Measurements from ENCODE around the gene PLEKHS1.
"Not testable (repeated sequence)": the region's sequence is repeated elsewhere in the genome, so short reads cannot be mapped to it uniquely, and the experiment has no call there.

Gene PLEKHS1

DNA sequence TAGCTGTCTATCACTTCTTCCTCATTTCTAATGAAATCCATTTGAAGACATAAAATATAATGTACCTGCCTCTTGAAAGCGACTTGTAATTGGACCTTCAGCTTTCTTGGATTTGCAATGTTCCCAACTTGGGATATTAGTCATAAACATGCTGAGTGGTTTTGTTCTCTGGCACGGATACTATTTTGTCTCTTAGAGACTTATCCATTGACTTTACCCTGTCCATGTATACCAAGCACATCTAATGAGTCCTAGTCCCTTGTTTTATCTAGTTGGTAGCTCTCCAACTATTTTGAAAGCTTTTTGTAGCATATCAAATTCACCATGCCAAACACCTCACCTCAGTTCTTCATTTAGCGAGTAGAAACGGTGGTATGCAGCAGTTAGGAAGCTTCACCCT is 18.9 kb downstream of the PLEKHS1 start:
- H3K4me1 ChIP-seq (ENCODE audit: control insufficient read depth, insufficient read depth, low read length): no peaks in the 10 kb centered on the region
- peaks cover 64% of the 10 kb centered on the region for H3K27me3 ChIP-seq (ENCODE audit: control insufficient read depth, insufficient read depth, low read length)

GRCh38 chr10:113771131-113771530 is 19.6 kb downstream of the PLEKHS1 start:
- H3K4me3 ChIP-seq (ENCODE audit: low read length); H3K36me3 ChIP-seq (ENCODE audit: insufficient read depth, low read length); H3K9ac ChIP-seq (ENCODE audit: low read depth, low read length); H3K9me3 ChIP-seq (replicated peaks; ENCODE audit: low read length); H3K4me2 ChIP-seq (ENCODE audit: low read length); H3K4me1 ChIP-seq (ENCODE audit: control insufficient read depth, insufficient read depth, low read length): not testable (repeated sequence)
- H3K27me3 ChIP-seq (ENCODE audit: control insufficient read depth, insufficient read depth, low read length): peaks cover 60% of the 10 kb centered on the region

More for the DNA sequence above, 18.9 kb downstream of the PLEKHS1 start:
- no peak overlapping the region for H3K4me3 ChIP-seq (ENCODE audit: low read length)
- H3K9ac ChIP-seq (ENCODE audit: low read depth, low read length): no peak overlapping the region
- H3K36me3 ChIP-seq (ENCODE audit: insufficient read depth, low read length): no peaks in the 10 kb centered on the region
- H3K4me2 ChIP-seq (ENCODE audit: low read length): no peak overlapping the region
- H3K9me3 ChIP-seq (replicated peaks; ENCODE audit: low read length): no peaks in the 10 kb centered on the region

DNA sequence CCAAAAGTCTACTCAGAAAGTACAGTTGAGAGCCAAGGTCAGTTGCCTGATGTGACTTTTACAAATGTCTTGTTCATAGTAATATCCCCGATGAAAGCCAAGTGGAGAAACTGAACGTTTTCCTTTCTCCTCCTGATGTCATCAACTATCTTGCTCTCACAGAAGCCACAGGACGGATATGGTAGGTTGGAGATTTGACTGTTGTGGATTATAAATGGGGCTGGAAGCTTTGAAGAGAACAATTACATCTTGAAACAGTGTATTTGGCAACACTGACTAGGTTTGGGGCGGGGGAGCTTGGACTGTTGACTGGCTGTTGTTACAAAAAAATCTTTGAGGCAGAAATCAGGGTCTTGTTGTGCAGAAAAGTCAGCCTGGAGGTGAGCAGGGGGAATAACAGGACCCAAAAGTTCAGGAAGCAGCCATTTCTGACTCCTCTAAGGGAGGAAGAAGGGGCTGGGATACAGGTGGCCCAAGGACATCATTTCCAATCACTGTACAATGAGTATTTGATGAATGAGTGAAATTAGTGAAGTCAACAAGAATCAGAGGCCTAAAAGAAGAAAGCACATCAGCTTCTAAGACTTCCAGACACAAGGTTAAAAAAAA is 24.3 kb downstream of the PLEKHS1 start:
- Histone ChIP-seq H3K36me3 (ENCODE audit: insufficient read depth, low read length) (no peaks in the 10 kb centered on the region), H3K9me3 (replicated peaks; ENCODE audit: low read length) (no peaks in the 10 kb centered on the region), H3K4me1 (ENCODE audit: control insufficient read depth, insufficient read depth, low read length) (no peaks in the 10 kb centered on the region), H3K4me2 (ENCODE audit: low read length) (no peak overlapping the region), H3K27me3 (ENCODE audit: control insufficient read depth, insufficient read depth, low read length) (peaks cover 38% of the 10 kb centered on the region), H3K4me3 (ENCODE audit: low read length) (no peak overlapping the region), H3K9ac (ENCODE audit: low read depth, low read length) (no peak overlapping the region)

- peaks cover 40% of the 10 kb centered on the region for H3K27me3 ChIP-seq (ENCODE audit: control insufficient read depth, insufficient read depth, low read length)
- no peak overlapping the region for H3K4me2 ChIP-seq (ENCODE audit: low read length)
- H3K4me3 ChIP-seq (ENCODE audit: low read length): no peak overlapping the region
- H3K4me1 ChIP-seq (ENCODE audit: control insufficient read depth, insufficient read depth, low read length): no peaks in the 10 kb centered on the region
- H3K36me3 ChIP-seq (ENCODE audit: insufficient read depth, low read length): no peaks in the 10 kb centered on the region
- H3K9ac ChIP-seq (ENCODE audit: low read depth, low read length): no peak overlapping the region
- no peaks in the 10 kb centered on the region for H3K9me3 ChIP-seq (replicated peaks; ENCODE audit: low read length)
Observed at GRCh38 chr10:113776553-113776952, 25.1 kb downstream of the PLEKHS1 start.

DNA sequence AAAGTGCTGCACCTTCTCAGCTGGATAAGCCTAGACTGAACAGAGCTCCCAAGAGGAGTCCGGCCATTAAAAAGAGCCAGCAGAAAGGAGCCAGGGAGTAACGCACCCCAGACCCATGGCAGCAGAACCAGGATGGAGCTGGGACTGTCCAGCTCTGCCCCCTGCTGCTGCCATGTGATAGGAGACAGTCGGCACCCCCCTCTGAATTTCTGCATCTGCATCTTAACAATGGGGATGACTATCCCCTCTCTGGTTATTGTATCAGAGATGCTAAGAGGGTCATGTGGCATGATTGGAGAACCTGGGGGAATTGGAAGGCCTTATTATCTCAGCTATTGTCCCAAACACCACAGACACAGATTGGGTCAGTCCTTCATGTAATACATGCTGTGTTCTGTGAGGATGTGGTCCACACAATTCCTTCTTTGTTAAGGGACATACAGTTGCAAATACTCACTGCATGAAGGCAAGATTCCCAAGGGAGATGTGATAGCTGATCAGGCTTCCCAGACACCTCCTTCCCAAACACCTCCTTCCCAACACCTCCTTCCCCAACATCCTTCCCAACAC is 29.3 kb downstream of the PLEKHS1 start:
- Histone ChIP-seq H3K4me1 (ENCODE audit: control insufficient read depth, insufficient read depth, low read length) (no peaks in the 10 kb centered on the region), H3K9me3 (replicated peaks; ENCODE audit: low read length) (no peaks in the 10 kb centered on the region), H3K27me3 (ENCODE audit: control insufficient read depth, insufficient read depth, low read length) (peaks cover 27% of the 10 kb centered on the region), H3K36me3 (ENCODE audit: insufficient read depth, low read length) (no peaks in the 10 kb centered on the region), H3K4me3 (ENCODE audit: low read length) (no peak overlapping the region), H3K9ac (ENCODE audit: low read depth, low read length) (no peak overlapping the region), H3K4me2 (ENCODE audit: low read length) (no peak overlapping the region)

DNA sequence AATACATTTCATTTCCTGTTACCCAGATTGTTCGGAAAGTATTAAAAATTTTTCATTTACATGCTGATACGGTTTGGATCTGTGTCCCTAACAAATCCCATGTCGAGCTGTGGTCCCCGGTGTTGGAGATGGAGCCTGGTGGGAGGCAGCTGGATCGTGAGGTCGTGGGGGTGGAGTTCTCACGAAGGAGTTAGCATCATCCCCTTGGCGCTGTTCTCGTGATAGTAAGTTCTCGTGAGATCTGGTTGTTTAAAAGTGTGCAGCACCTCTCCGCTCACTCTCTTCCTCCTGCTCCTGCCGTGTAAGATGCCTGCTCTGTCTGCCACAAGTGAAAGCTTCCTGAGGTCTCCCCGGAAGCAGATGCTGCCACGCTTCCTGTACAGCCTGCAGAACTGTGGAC is 30.9 kb downstream of the PLEKHS1 start:
- no peaks in the 10 kb centered on the region for H3K4me1 ChIP-seq (ENCODE audit: control insufficient read depth, insufficient read depth, low read length)
- no peak overlapping the region for H3K4me2 ChIP-seq (ENCODE audit: low read length)
- H3K27me3 ChIP-seq (ENCODE audit: control insufficient read depth, insufficient read depth, low read length): peaks cover 25% of the 10 kb centered on the region
- no peaks in the 10 kb centered on the region for H3K36me3 ChIP-seq (ENCODE audit: insufficient read depth, low read length)
- H3K4me3 ChIP-seq (ENCODE audit: low read length): no peak overlapping the region
- H3K9ac ChIP-seq (ENCODE audit: low read depth, low read length): no peak overlapping the region
- H3K9me3 ChIP-seq (replicated peaks; ENCODE audit: low read length): no peaks in the 10 kb centered on the region

GRCh38 chr10:113782986-113783704 is 31.7 kb downstream of the PLEKHS1 start:
- no peaks in the 10 kb centered on the region for H3K36me3 ChIP-seq (ENCODE audit: insufficient read depth, low read length)

GRCh38 chr10:113788604-113789083 is 37.2 kb downstream of the PLEKHS1 start:
- H3K9ac ChIP-seq (ENCODE audit: low read depth, low read length): no peak overlapping the region

More at GRCh38 chr10:113782986-113783704, 31.7 kb downstream of the PLEKHS1 start:
- Histone ChIP-seq H3K4me1 (ENCODE audit: control insufficient read depth, insufficient read depth, low read length) (no peaks in the 10 kb centered on the region), H3K9me3 (replicated peaks; ENCODE audit: low read length) (no peaks in the 10 kb centered on the region), H3K27me3 (ENCODE audit: control insufficient read depth, insufficient read depth, low read length) (peaks cover 19% of the 10 kb centered on the region), H3K4me2 (ENCODE audit: low read length) (no peak overlapping the region), H3K9ac (ENCODE audit: low read depth, low read length) (no peak overlapping the region), H3K4me3 (ENCODE audit: low read length) (no peak overlapping the region)

GRCh38 chr10:113791691-113792090 is 40.2 kb downstream of the PLEKHS1 start:
- no peak overlapping the region for H3K4me2 ChIP-seq (ENCODE audit: low read length)
- H3K4me1 ChIP-seq (ENCODE audit: control insufficient read depth, insufficient read depth, low read length): peaks cover 5% of the 10 kb centered on the region
- no peaks in the 10 kb centered on the region for H3K36me3 ChIP-seq (ENCODE audit: insufficient read depth, low read length)
- H3K4me3 ChIP-seq (ENCODE audit: low read length): no peak overlapping the region
- no peak overlapping the region for H3K9ac ChIP-seq (ENCODE audit: low read depth, low read length)
- peaks cover 18% of the 10 kb centered on the region for H3K27me3 ChIP-seq (ENCODE audit: control insufficient read depth, insufficient read depth, low read length)
- no peaks in the 10 kb centered on the region for H3K9me3 ChIP-seq (replicated peaks; ENCODE audit: low read length)

More at GRCh38 chr10:113788604-113789083, 37.2 kb downstream of the PLEKHS1 start:
- Histone ChIP-seq H3K27me3 (ENCODE audit: control insufficient read depth, insufficient read depth, low read length) (peaks cover 8% of the 10 kb centered on the region), H3K4me3 (ENCODE audit: low read length) (peak overlapping the region; percentile 9), H3K4me2 (ENCODE audit: low read length) (peak overlapping the region; percentile 48), H3K36me3 (ENCODE audit: insufficient read depth, low read length) (no peaks in the 10 kb centered on the region), H3K4me1 (ENCODE audit: control insufficient read depth, insufficient read depth, low read length) (peaks cover 5% of the 10 kb centered on the region), H3K9me3 (replicated peaks; ENCODE audit: low read length) (no peaks in the 10 kb centered on the region)

DNA sequence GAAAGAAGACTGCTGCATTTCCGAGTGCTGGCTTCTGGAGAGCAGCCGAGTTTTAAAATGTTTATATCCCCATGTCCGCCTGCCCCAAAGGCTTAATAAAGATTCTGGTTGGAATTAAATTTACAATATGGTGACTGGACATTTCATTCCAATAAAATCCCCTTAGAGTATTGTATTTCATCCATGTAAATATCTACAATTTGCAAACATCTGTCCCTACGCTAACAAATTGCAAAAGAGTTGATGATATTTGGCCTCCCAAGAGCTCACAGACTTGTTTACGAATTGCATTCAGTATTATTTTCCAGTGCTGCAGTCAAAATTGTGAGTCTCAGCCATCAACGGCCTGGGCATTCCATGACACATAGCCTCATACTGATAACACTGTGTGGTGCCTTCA is 50.1 kb downstream of the PLEKHS1 start:
- no peak overlapping the region for H3K4me3 ChIP-seq (ENCODE audit: low read length)
- no peak overlapping the region for H3K4me2 ChIP-seq (ENCODE audit: low read length)
- no peaks in the 10 kb centered on the region for H3K4me1 ChIP-seq (ENCODE audit: control insufficient read depth, insufficient read depth, low read length)
- H3K9me3 ChIP-seq (replicated peaks; ENCODE audit: low read length): no peaks in the 10 kb centered on the region
- no peak overlapping the region for H3K9ac ChIP-seq (ENCODE audit: low read depth, low read length)
- no peaks in the 10 kb centered on the region for H3K36me3 ChIP-seq (ENCODE audit: insufficient read depth, low read length)
- peaks cover 38% of the 10 kb centered on the region for H3K27me3 ChIP-seq (ENCODE audit: control insufficient read depth, insufficient read depth, low read length)

- H3K9ac ChIP-seq (ENCODE audit: low read depth, low read length): no peak overlapping the region
- peaks cover 29% of the 10 kb centered on the region for H3K27me3 ChIP-seq (ENCODE audit: control insufficient read depth, insufficient read depth, low read length)
- no peaks in the 10 kb centered on the region for H3K9me3 ChIP-seq (replicated peaks; ENCODE audit: low read length)
- H3K4me1 ChIP-seq (ENCODE audit: control insufficient read depth, insufficient read depth, low read length): no peaks in the 10 kb centered on the region
- no peak overlapping the region for H3K4me2 ChIP-seq (ENCODE audit: low read length)
- H3K36me3 ChIP-seq (ENCODE audit: insufficient read depth, low read length): no peaks in the 10 kb centered on the region
- no peak overlapping the region for H3K4me3 ChIP-seq (ENCODE audit: low read length)
Observed at GRCh38 chr10:113802997-113803396, 51.5 kb downstream of the PLEKHS1 start.

Measured in skeletal muscle satellite cell (primary cell).